ENCODE measurements around the gene CD8B. TPM values are rescaled to one million over a fixed set of nuclear protein-coding genes. Genes with fewer than 3 reads are reported as not detected.

Gene CD8B
- total RNA-seq, 1 experiment from 2014 or later, result 0.24 TPM

DNA sequence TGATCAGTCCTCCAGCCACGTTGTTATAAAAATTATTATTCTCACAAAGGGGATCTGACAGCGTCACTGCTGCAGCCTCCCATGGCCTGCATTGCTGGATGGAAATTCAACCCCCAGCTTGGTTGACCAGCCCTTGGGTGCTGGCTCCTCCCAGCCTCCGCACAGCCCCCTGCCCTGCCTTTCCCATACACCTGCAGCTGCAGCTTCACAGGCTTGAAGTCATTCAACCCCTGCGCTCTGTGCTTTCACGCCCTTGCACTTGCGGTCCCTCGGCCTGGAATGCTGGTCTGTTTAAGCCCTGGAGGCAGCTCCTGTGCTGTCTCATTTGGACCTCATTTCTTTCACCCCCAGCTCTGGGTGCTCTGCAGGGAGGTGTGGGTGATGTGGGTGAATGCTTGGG lies 70.1 kb downstream of the CD8B start:
- Histone ChIP-seq H3K23me2 (ENCODE audit: insufficient read length, low read depth, low read length, poor library complexity, severe bottlenecking) (peaks cover 5% of the 10 kb centered on the region), H3K9me3 (ENCODE audit: control insufficient read depth, low read depth, low read length) (peaks cover 5% of the 10 kb centered on the region), H3K4me2 (ENCODE audit: insufficient read depth, insufficient read length, low read length) (peak overlapping the region; percentile 65), H3K18ac (ENCODE audit: insufficient read length, low read depth, low read length) (no peak overlapping the region), H2BK120ac (ENCODE audit: low read depth, low read length, poor library complexity, severe bottlenecking) (no peak overlapping the region), H3K27me3 (ENCODE audit: insufficient read depth, low read length) (peaks cover 45% of the 10 kb centered on the region; the same call in 1 of the 2 replicates), H3T11ph (ENCODE audit: low read length) (no peak overlapping the region), H4K20me1 (ENCODE audit: control insufficient read depth, insufficient read depth, insufficient read length) (no peaks in the 10 kb centered on the region), H4K8ac (replicated peaks; ENCODE audit: insufficient read length, low read depth, low read length) (no peak overlapping the region), H4K91ac (ENCODE audit: insufficient read length, low read depth, low read length) (no peak overlapping the region), H3K9ac (ENCODE audit: extremely low read depth, insufficient read length, low read length) (no peak overlapping the region), H3K23ac (ENCODE audit: insufficient read length, low read depth, low read length) (no peak overlapping the region), H4K5ac (ENCODE audit: insufficient read length, low read depth, low read length) (no peak overlapping the region), H3K56ac (ENCODE audit: insufficient read length, low read depth, low read length) (no peak overlapping the region), H2BK5ac (ENCODE audit: insufficient read length, low read length) (no peak overlapping the region), H3K79me2 (ENCODE audit: insufficient read depth, low read length) (no peaks in the 10 kb centered on the region), H2AFZ (ENCODE audit: low read length) (no peak overlapping the region), H2BK15ac (ENCODE audit: low read depth, low read length) (no peak overlapping the region), H3K79me1 (ENCODE audit: insufficient read depth, low read depth, low read length, poor library complexity, severe bottlenecking) (no peaks in the 10 kb centered on the region), H2BK20ac (ENCODE audit: low read depth, low read length, poor library complexity, severe bottlenecking) (no peak overlapping the region), H2BK12ac (ENCODE audit: insufficient read length, low read depth, low read length) (no peak overlapping the region), H2AK5ac (ENCODE audit: insufficient read length, low read length) (no peak overlapping the region), H3K4me1 (ENCODE audit: insufficient read depth, low read length) (no peaks in the 10 kb centered on the region), H3K14ac (ENCODE audit: insufficient read depth, low read length) (no peak overlapping the region), H3K27ac (ENCODE audit: insufficient read length, low read depth, low read length) (no peak overlapping the region), H3K4ac (ENCODE audit: low read depth, low read length) (no peak overlapping the region)
- Mint-ChIP-seq H3K27me3 (ENCODE audit: low read depth) (peaks cover 96% of the 10 kb centered on the region), H3K36me3 (ENCODE audit: insufficient read depth in 1 of 3, low read depth in 3 of 3) (peaks cover 0 to 4% (median 2%) of the 10 kb centered on the region in 3 experiments; a peak in 5 of 7 replicates), H3K4me3 (peak overlapping the region; percentile 47 to 77; a peak in 4 of 5 replicates), H3K9me3 (peaks cover 13 to 16% of the 10 kb centered on the region in 2 experiments), H3K27ac (no peak overlapping the region), H3K4me1 (peaks cover 9 to 24% of the 10 kb centered on the region in 2 experiments)
- TF ChIP-seq, protein P1, sequence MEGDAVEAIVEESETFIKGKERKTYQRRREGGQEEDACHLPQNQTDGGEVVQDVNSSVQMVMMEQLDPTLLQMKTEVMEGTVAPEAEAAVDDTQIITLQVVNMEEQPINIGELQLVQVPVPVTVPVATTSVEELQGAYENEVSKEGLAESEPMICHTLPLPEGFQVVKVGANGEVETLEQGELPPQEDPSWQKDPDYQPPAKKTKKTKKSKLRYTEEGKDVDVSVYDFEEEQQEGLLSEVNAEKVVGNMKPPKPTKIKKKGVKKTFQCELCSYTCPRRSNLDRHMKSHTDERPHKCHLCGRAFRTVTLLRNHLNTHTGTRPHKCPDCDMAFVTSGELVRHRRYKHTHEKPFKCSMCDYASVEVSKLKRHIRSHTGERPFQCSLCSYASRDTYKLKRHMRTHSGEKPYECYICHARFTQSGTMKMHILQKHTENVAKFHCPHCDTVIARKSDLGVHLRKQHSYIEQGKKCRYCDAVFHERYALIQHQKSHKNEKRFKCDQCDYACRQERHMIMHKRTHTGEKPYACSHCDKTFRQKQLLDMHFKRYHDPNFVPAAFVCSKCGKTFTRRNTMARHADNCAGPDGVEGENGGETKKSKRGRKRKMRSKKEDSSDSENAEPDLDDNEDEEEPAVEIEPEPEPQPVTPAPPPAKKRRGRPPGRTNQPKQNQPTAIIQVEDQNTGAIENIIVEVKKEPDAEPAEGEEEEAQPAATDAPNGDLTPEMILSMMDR (conservative IDR thresholded peaks at IDR 0.05), result no peak
- WGBS (ENCODE audit: extremely low coverage, insufficient read length, low lambda C conversion rate), result no CpG with 5 or more reads among the region's 7 CpGs
- peak; percentile 49 for DNase-seq
